Brain microvascular endothelial cell (primary cell): ENCODE data around the gene RTN4RL2.
"Not testable (repeated sequence)": the region's sequence is repeated elsewhere in the genome, so short reads cannot be mapped to it uniquely, and the experiment has no call there.

Experiments
- DNase-seq: peaks from one replicate; pipeline ENCODE4 v3.0.0-alpha.2; 2020
- H3K27ac ChIP-seq: fragments of 250-450 bp; sonication (Bioruptor Pico); 2 replicates; pipeline ENCODE4 v1.5.1; 2020; ENCODE audit warnings: mild to moderate bottlenecking, moderate library complexity
- H3K27me3 ChIP-seq: fragments of 250-450 bp; sonication (Bioruptor Pico); replicated peaks from 2 replicates; pipeline ENCODE4 v1.5.1; 2020; ENCODE audit warnings: mild to moderate bottlenecking
- H3K36me3 ChIP-seq: fragments of 250-450 bp; sonication (Bioruptor Pico); replicated peaks from 2 replicates; pipeline ENCODE4 v1.5.1; 2020; ENCODE audit warnings: mild to moderate bottlenecking
- H3K4me3 ChIP-seq: 2 replicates; pipeline ENCODE4 v1.5.1; 2011; ENCODE audit warnings: low read depth, mild to moderate bottlenecking, control low read depth, low read length, moderate library complexity
- in situ Hi-C: cut with HindIII; loops from 2 replicates; pipeline ENCODE4 v1.10.0; 2017; ENCODE audit warnings: low sequenced_read_pairs, low pct_ligation_motif_present
- TF ChIP-seq, protein P1 (sequence below): IDR thresholded peaks from 2 replicates; pipeline ENCODE4 v1.5.1; 2011; ENCODE audit warnings: low read depth, mild to moderate bottlenecking, moderate library complexity, low read length, control low read depth, inconsistent platforms; ENCODE audit errors: missing control alignments

Gene RTN4RL2

GRCh38 chr11:57436031-57436430, 24.3 kb upstream of the RTN4RL2 start:
- TF ChIP-seq, protein P1, sequence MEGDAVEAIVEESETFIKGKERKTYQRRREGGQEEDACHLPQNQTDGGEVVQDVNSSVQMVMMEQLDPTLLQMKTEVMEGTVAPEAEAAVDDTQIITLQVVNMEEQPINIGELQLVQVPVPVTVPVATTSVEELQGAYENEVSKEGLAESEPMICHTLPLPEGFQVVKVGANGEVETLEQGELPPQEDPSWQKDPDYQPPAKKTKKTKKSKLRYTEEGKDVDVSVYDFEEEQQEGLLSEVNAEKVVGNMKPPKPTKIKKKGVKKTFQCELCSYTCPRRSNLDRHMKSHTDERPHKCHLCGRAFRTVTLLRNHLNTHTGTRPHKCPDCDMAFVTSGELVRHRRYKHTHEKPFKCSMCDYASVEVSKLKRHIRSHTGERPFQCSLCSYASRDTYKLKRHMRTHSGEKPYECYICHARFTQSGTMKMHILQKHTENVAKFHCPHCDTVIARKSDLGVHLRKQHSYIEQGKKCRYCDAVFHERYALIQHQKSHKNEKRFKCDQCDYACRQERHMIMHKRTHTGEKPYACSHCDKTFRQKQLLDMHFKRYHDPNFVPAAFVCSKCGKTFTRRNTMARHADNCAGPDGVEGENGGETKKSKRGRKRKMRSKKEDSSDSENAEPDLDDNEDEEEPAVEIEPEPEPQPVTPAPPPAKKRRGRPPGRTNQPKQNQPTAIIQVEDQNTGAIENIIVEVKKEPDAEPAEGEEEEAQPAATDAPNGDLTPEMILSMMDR: no peak
- in situ Hi-C loops: no loop called here
- no peaks in the 10 kb centered on the region for H3K27me3 ChIP-seq

GRCh38 chr11:57438345-57439285, 21.7 kb upstream of the RTN4RL2 start:
- TF ChIP-seq, protein P1: no peak
- no peak overlapping the region for H3K27ac ChIP-seq
- no peaks in the 10 kb centered on the region for H3K36me3 ChIP-seq
- in situ Hi-C loops: no loop called here
- no peak overlapping the region for H3K4me3 ChIP-seq
- H3K27me3 ChIP-seq: no peaks in the 10 kb centered on the region
- DNase-seq: no peak

More at GRCh38 chr11:57436031-57436430, 24.3 kb upstream of the RTN4RL2 start:
- Histone ChIP-seq H3K36me3 (no peaks in the 10 kb centered on the region), H3K4me3 (no peak overlapping the region), H3K27ac (no peak overlapping the region)
- no peak for DNase-seq

- Histone ChIP-seq H3K27ac (no peak overlapping the region), H3K36me3 (no peaks in the 10 kb centered on the region), H3K4me3 (no peak overlapping the region), H3K27me3 (no peaks in the 10 kb centered on the region)
- in situ Hi-C loops: no loop called here
- no peak for DNase-seq
- TF ChIP-seq, protein P1: no peak
Measured at GRCh38 chr11:57439786-57440185, 20.5 kb upstream of the RTN4RL2 start.

DNA sequence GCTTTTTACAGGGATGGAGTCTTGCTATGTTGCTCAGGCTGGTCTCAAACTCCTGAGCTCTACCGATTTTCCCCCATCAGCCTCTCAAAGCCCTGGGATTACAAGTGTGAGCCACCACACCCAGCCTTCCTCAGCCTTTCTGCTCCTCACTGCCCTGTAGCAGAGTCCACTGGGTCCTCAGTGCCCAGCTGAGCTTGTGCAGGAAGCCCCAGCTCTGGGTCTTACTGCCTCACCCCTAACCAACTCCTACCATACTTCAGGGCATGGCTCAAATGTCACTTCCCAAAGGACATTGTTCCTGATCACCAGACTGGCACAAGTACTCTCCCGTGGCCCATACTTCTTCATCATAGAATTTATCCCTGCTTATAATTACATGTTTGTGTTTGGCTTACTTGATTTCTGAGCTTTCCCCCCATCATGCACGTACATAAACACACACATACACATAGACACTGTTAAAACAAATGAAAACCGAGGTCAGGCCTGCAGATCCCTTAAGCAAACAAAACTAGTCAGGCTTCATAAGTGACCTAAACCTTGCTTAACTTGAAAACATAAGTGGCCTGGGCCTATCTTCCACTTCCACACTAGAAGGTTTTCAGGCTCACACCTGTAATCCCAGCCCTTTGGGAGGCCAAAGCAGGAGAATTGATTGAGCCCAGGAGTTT, 19.4 kb upstream of the RTN4RL2 start:
- in situ Hi-C loops: no loop called here
- Histone ChIP-seq H3K27ac (no peak overlapping the region), H3K27me3 (no peaks in the 10 kb centered on the region), H3K4me3 (no peak overlapping the region), H3K36me3 (no peaks in the 10 kb centered on the region)
- no peak for DNase-seq
- TF ChIP-seq, protein P1: no peak

DNA sequence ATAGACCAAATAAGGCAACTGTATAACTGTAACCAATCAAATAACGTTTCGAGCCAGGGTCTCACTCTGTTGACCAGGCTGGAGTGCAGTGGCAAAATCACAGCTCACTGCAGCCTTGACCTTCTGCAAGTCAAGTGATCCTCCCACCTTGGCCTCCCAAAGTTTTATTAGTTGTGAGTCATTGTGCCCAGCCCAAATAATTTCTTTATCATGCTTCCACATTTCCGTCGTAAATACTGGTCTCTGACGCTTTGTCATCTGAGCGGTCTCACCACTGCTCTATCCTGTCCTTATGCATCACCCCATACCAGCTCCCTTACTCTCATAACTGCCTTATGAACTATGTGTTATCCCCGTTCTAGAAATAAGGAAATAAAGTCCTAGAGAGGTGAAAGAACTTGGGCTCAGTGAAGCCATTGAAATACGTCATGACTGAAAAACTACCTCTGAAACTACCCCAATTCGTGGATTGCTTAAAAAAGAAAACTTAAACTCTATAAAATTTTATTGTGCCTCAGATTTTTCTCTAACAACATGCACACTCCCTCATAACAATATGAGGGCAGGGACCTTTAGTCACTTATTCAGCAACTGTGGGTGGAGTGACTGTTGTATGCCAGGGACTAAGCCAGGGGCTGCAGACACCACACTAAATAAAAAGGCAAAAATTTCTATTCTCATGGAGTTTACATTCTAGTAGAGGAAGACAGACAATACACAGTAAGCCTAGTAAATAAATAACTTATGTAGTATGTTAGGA, 15.8 kb upstream of the RTN4RL2 start:
- Histone ChIP-seq H3K4me3 (no peak overlapping the region), H3K27ac (no peak overlapping the region), H3K27me3 (no peaks in the 10 kb centered on the region), H3K36me3 (no peaks in the 10 kb centered on the region)
- DNase-seq: no peak
- TF ChIP-seq, protein P1: no peak
- in situ Hi-C loops: no loop called here

- H3K4me3 ChIP-seq, H3K36me3 ChIP-seq, H3K27me3 ChIP-seq, DNase-seq, in situ Hi-C loops, H3K27ac ChIP-seq: not testable (repeated sequence)
Measured at GRCh38 chr11:57445122-57445394, 15.3 kb upstream of the RTN4RL2 start.
